Breast epithelium (tissue), 4 donors: ENCODE results near the gene MGAT4A. TPM values are rescaled to one million over a fixed set of nuclear protein-coding genes. Genes with fewer than 3 reads are reported as not detected.

Experiments used
- DNase-seq, 2 donors: peaks; one replicate each; pipeline ENCODE4 v3.0.0-alpha.2; 2019; ENCODE audit warnings: low spot score in 2 of 2
- H3K27ac ChIP-seq, 2 donors: fragments of 200-600 bp; sonication (generic) in 1 of 2; one replicate each; pipeline ENCODE4 v1.5.1; 2016 to 2019; ENCODE audit warnings: mild to moderate bottlenecking in 1 of 2
- H3K27me3 ChIP-seq, 2 donors: fragments of 200-600 bp; sonication (generic) in 1 of 2; one replicate each; pipeline versions ENCODE4 v1.5.1 to v1.6.0; 2017 to 2019; ENCODE audit warnings: control low read depth in 1 of 2, mild to moderate bottlenecking in 1 of 2
- H3K36me3 ChIP-seq: fragments of 200-600 bp; one replicate; pipeline ENCODE4 v1.5.1; 2019
- H3K4me1 ChIP-seq, 2 donors: fragments of 200-600 bp; sonication (generic); one replicate each; pipeline ENCODE4 v1.5.1; 2016 to 2019; ENCODE audit warnings: control low read depth in 1 of 2
- H3K4me3 ChIP-seq, 3 donors: fragments of 200-600 bp; sonication (generic); 1 replicate in 2 of 3; 2 replicates in 1 of 3; pipeline ENCODE4 v1.5.1; 2016 to 2019; ENCODE audit warnings: mild to moderate bottlenecking in 3 of 3, moderate library complexity in 2 of 3
- H3K9me3 ChIP-seq, 2 donors: fragments of 200-600 bp; sonication (generic) in 1 of 2; one replicate each; pipeline ENCODE4 v1.5.1; 2016 to 2019; ENCODE audit warnings: control low read depth in 1 of 2
- POLR2A ChIP-seq: fragments of 450-650 bp; IDR thresholded peaks from one replicate; pipeline ENCODE4 v1.6.1; 2016; ENCODE audit warnings: antibody characterized with exemption, mild to moderate bottlenecking, moderate library complexity
- POLR2AphosphoS5 ChIP-seq, 3 donors: sonication (generic); formaldehyde crosslinking; IDR thresholded peaks; one replicate each; pipeline ENCODE4 v1.6.1; 2017; ENCODE audit warnings: antibody characterized with exemption in 3 of 3
- intact Hi-C: fragments of 100-400 bp; cut with DNase I; formaldehyde crosslinking; loops from one replicate; pipeline ENCODE4 v1.15.1; 2023; ENCODE audit warnings: low total_unique reads
- total RNA-seq, 3 donors: library from RNA; depleted of rRNA; stranded (reverse); fragments of >200 nt; gene quantifications; one replicate each; pipeline ENCODE4 v1.1.0, GENCODE V29; 2016
- TF ChIP-seq, protein P1 (sequence below), 3 donors: fragments of 450-650 bp; IDR thresholded peaks; one replicate each; pipeline ENCODE4 v1.5.1; 2016 to 2017; ENCODE audit warnings: antibody characterized with exemption in 3 of 3, mild to moderate bottlenecking in 3 of 3, moderate library complexity in 3 of 3

Gene MGAT4A
- total RNA-seq, 3 donors from 2014 or later: 28.6 to 41.1 (median 34.4) TPM

DNA sequence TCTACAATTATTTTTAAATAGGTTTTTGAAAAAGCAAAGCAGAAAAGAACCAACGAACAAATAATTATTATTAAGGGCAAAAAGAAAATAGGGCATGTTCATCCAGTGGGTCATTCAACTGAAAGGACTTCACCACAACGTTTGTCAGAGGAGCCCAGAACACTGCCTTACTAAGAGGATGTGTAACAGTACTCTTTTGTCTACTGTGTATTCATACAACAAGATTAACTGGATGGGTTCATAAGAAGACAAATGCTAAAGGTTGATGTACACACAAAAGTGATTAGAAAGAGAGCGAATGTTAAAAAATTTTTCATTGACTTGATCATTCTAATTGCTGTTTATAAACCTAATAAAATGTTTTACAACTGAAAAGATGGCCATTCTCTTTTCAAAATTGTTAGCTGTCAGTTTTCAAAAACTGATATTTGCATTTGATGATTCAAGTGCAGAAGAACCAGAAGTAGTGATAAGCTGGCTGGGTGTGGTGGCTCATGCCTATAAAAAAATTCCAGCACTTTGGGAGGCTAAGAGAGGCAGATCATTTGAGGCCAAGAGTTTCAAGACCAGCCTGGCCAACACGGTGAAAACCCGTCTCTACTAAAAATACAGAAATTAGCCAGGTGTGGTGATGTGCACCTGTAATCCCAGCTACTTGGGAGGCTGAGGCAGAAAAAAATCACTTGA is 33.1 kb downstream of the MGAT4A start:
- Histone ChIP-seq H3K9me3 (no peaks in the 10 kb centered on the region), H3K36me3 (no peaks in the 10 kb centered on the region), H3K4me1 (peaks cover 0 to 12% of the 10 kb centered on the region in 2 donors), H3K27me3 (no peaks in the 10 kb centered on the region), H3K4me3 (no peak overlapping the region), H3K27ac (no peak overlapping the region)
- TF ChIP-seq POLR2AphosphoS5 (IDR thresholded peaks at IDR 0.05) (no peak), POLR2A (no peak)
- DNase-seq: no peak
- intact Hi-C loops: no loop called here

DNA sequence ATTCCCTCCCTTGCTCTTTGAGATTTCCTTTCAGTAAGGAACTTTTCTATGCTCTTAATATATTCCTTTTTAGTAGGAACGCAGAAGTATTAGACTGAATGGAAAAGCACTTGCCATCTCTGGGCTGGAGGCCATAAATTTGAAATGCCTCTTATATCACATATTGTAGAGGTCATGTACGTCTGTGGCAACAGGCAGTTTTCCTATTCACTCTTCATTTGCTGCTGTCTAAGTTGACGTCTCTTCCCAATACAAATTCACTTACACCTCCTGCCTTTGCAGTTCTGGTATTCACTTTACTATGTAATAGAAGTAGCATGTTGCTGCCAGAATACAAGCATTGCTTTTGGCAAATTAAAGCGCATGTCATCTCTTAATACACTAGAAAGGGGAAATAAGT is 34.7 kb downstream of the MGAT4A start:
- H3K9me3 ChIP-seq: no peaks in the 10 kb centered on the region
- no peak for TF ChIP-seq POLR2AphosphoS5 (IDR thresholded peaks at IDR 0.05)
- H3K4me3 ChIP-seq: no peak overlapping the region
- H3K36me3 ChIP-seq: no peaks in the 10 kb centered on the region
- no peak for DNase-seq
- no peaks in the 10 kb centered on the region for H3K4me1 ChIP-seq
- intact Hi-C loops: no loop called here
- no peaks in the 10 kb centered on the region for H3K27me3 ChIP-seq
- no peak overlapping the region for H3K27ac ChIP-seq

DNA sequence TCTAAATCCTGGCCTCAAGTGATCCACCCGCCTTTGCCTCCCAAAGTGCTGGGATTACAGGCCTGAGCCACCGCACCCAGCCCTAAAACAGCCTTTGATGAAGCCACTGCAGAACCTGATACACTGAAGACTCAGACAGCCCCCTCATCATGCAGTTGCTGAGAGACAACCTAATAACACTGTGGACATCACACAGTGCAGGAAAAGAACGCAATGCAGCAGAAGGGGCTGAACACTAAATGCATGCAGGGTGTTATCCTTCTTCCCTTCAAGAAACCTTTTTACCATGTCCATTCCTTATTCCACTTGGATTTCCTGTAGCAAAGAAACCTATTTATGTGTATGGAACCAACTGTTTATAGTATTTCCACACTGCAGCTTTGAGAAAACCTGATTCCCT is 35.7 kb downstream of the MGAT4A start:
- H3K4me3 ChIP-seq: no peak overlapping the region
- no peak overlapping the region for H3K27ac ChIP-seq
- intact Hi-C loops: no loop called here
- H3K27me3 ChIP-seq: no peaks in the 10 kb centered on the region
- DNase-seq: no peak
- TF ChIP-seq POLR2AphosphoS5 (IDR thresholded peaks at IDR 0.05) (no peak), POLR2A (no peak)
- TF ChIP-seq, protein P1, sequence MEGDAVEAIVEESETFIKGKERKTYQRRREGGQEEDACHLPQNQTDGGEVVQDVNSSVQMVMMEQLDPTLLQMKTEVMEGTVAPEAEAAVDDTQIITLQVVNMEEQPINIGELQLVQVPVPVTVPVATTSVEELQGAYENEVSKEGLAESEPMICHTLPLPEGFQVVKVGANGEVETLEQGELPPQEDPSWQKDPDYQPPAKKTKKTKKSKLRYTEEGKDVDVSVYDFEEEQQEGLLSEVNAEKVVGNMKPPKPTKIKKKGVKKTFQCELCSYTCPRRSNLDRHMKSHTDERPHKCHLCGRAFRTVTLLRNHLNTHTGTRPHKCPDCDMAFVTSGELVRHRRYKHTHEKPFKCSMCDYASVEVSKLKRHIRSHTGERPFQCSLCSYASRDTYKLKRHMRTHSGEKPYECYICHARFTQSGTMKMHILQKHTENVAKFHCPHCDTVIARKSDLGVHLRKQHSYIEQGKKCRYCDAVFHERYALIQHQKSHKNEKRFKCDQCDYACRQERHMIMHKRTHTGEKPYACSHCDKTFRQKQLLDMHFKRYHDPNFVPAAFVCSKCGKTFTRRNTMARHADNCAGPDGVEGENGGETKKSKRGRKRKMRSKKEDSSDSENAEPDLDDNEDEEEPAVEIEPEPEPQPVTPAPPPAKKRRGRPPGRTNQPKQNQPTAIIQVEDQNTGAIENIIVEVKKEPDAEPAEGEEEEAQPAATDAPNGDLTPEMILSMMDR (IDR thresholded peaks at IDR 0.05): no peak
- no peaks in the 10 kb centered on the region for H3K4me1 ChIP-seq
- H3K36me3 ChIP-seq: no peaks in the 10 kb centered on the region
- H3K9me3 ChIP-seq: no peaks in the 10 kb centered on the region

DNA sequence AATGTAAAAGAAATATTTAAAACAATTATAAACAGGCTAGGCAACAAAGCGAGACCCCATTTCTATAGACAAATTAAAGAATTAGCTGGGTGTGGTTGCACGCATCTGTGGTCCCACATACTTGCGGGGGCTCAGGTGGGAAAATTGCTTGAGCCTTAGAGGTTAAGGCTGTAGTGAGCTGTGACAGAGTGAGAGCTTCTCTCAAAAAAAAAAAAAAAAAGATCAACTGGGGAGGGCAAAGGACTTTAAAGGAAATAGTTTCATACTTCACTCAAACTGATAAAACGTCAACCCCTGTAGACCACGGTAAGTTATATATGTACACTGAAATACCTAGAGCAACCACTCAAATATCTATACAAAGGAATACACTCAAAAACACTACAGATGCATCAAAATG is 37.5 kb downstream of the MGAT4A start:
- H3K27ac ChIP-seq: no peak overlapping the region
- H3K9me3 ChIP-seq: no peaks in the 10 kb centered on the region
- DNase-seq: no peak
- H3K36me3 ChIP-seq: no peaks in the 10 kb centered on the region
- no peak overlapping the region for H3K4me3 ChIP-seq
- TF ChIP-seq POLR2A: no peak
- no peak for TF ChIP-seq POLR2AphosphoS5 (IDR thresholded peaks at IDR 0.05)
- TF ChIP-seq, protein P1 (IDR thresholded peaks at IDR 0.05): no peak
- no peaks in the 10 kb centered on the region for H3K27me3 ChIP-seq
- intact Hi-C loops: no loop called here
- no peaks in the 10 kb centered on the region for H3K4me1 ChIP-seq

DNA sequence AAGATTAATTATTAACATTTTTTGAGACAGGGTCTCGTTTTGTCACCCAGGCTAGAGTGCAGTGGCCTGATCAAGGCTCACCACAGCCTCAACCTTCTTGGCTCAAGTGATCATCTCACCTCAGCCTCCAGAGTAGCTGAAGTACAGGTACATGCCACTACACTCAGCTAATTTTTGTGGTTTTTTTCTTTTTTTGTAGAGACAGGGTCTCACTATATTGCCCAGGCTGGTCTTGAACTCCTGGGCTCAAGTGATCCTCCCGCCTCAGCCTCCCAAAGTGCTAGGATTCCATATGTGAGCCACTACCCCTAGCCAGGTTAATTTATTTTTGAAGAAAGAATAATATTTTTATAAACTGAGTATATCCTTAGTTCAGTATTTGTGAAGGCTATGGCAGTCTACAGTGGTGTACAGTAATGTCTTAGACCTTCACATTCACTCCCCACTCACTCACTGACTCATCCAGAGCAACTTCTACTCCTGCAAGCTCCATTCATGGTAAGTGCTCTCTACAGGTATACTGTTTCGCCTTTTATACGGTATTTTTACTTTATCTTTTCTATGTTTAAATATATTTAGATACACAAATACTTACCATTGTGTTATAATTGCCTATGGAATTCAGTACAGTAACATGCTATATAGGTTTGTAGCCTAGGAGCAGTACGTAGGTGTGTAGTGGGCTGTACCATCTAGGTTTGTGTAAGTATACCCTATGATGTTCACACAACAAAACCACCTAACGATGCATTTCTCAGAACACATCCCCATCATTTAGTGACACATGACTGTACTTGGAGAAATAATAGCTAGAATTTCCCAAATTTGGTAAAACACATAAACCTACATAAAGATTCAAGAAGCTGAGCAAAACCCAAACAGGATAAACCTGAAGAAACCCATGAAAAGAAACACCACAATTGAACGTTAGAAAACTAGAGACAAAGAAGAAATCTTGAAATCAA is 38.6 kb downstream of the MGAT4A start:
- intact Hi-C loops: no loop called here

More for the DNA sequence above, 38.6 kb downstream of the MGAT4A start:
- Histone ChIP-seq H3K36me3 (no peaks in the 10 kb centered on the region), H3K27me3 (no peaks in the 10 kb centered on the region), H3K4me1 (no peaks in the 10 kb centered on the region), H3K9me3 (no peaks in the 10 kb centered on the region), H3K4me3 (no peak overlapping the region), H3K27ac (no peak overlapping the region)
- TF ChIP-seq POLR2AphosphoS5 (IDR thresholded peaks at IDR 0.05) (no peak), POLR2A (no peak)
- TF ChIP-seq, protein P1 (IDR thresholded peaks at IDR 0.05): no peak
- no peak for DNase-seq
